ENCODE results near the gene TRIM62. TPM values are rescaled to one million over a fixed set of nuclear protein-coding genes. Genes with fewer than 3 reads are reported as not detected.

Gene TRIM62
- total RNA-seq, 4 donors from 2014 or later = 25.8 to 32.0 (median 29.9) TPM

GRCh38 chr1:33120436-33121231 lies 61.2 kb downstream of the TRIM62 start:
- no peak for TF ChIP-seq CTCF (IDR thresholded peaks at IDR 0.05)
- peak in 1 of 2 donors; percentile 70 for DNase-seq (ENCODE audit: low spot score in 2 of 2)
- 66 to 74% methylated on average over 7 to 8 of the region's 8 CpGs for WGBS, 2 donors
- intact Hi-C loops (cut with DNase I; ENCODE audit: low total_unique reads) = no loop called here
- no peak overlapping the region for H3K4me3 ChIP-seq (ENCODE audit: low read depth, poor library complexity, severe bottlenecking)

GRCh38 chr1:33119532-33120217 lies 62.2 kb downstream of the TRIM62 start:
- intact Hi-C loops (cut with DNase I; ENCODE audit: low total_unique reads) = no loop called here
- DNase-seq (ENCODE audit: low spot score in 2 of 2) = peak in 1 of 2 donors; percentile 82
- no peak for TF ChIP-seq POLR2A (IDR thresholded peaks at IDR 0.05)
- TF ChIP-seq CTCF (IDR thresholded peaks at IDR 0.05) = no peak
- no peak overlapping the region for H3K4me3 ChIP-seq (ENCODE audit: low read depth, poor library complexity, severe bottlenecking)
- 69 to 80% methylated on average over 13 to 16 of the region's 16 CpGs for WGBS, 2 donors

GRCh38 chr1:33119050-33119449 lies 62.8 kb downstream of the TRIM62 start:
- no peak for TF ChIP-seq POLR2A (IDR thresholded peaks at IDR 0.05)
- TF ChIP-seq CTCF (IDR thresholded peaks at IDR 0.05) = no peak
- WGBS, 2 donors = 82 to 92% methylated on average over 2 of the region's 2 CpGs
- intact Hi-C loops (cut with DNase I; ENCODE audit: low total_unique reads) = no loop called here
- no peak overlapping the region for H3K4me3 ChIP-seq (ENCODE audit: low read depth, poor library complexity, severe bottlenecking)
- peak in 1 of 2 donors; percentile 28 for DNase-seq (ENCODE audit: low spot score in 2 of 2)

- 75 to 80% methylated on average over 4 of the region's 4 CpGs for WGBS, 2 donors
- DNase-seq (ENCODE audit: low spot score in 2 of 2) = peak in 1 of 2 donors; percentile 52
- intact Hi-C loops (cut with DNase I; ENCODE audit: low total_unique reads) = no loop called here
- H3K4me3 ChIP-seq (ENCODE audit: low read depth, poor library complexity, severe bottlenecking) = no peak overlapping the region
- TF ChIP-seq POLR2A (IDR thresholded peaks at IDR 0.05) (no peak), CTCF (IDR thresholded peaks at IDR 0.05) (no peak)
These were observed 63.6 kb downstream of the TRIM62 start for GRCh38 chr1:33118274-33118673.

- DNase-seq (ENCODE audit: low spot score in 2 of 2) = peak in 1 of 2 donors; percentile 68
- intact Hi-C loops (cut with DNase I; ENCODE audit: low total_unique reads) = no loop called here
- 92 to 93% methylated on average over 13 of the region's 13 CpGs for WGBS, 2 donors
These were observed 64.3 kb downstream of the TRIM62 start for GRCh38 chr1:33117440-33118085.

More at GRCh38 chr1:33117440-33118085, 64.3 kb downstream of the TRIM62 start:
- H3K4me3 ChIP-seq (ENCODE audit: low read depth, poor library complexity, severe bottlenecking) = no peak overlapping the region
- TF ChIP-seq POLR2A (IDR thresholded peaks at IDR 0.05) (no peak), CTCF (IDR thresholded peaks at IDR 0.05) (no peak)
